Measurements from ENCODE around the gene ADAMTSL1.

DNA sequence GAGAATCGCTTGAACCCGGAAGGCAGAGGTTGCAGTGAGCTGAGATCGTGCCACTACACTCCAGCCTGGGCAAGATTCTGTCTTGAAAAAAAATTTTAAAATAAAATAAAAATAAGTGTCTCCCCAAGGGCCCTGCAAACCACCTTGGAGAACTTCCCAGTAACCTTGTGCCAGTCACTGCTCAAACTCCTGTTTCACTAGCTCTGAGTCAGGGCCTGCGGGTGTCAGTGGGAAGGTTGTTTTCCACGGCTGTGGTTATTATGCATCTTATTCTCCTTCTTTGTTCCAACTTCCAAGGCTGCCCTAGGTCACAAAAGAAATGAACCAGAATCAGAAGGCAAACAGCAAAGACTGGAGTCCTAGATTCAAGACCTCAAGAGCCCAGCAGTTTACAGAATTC lies 246.7 kb downstream of the ADAMTSL1 start:
- TF ChIP-seq, protein P1, sequence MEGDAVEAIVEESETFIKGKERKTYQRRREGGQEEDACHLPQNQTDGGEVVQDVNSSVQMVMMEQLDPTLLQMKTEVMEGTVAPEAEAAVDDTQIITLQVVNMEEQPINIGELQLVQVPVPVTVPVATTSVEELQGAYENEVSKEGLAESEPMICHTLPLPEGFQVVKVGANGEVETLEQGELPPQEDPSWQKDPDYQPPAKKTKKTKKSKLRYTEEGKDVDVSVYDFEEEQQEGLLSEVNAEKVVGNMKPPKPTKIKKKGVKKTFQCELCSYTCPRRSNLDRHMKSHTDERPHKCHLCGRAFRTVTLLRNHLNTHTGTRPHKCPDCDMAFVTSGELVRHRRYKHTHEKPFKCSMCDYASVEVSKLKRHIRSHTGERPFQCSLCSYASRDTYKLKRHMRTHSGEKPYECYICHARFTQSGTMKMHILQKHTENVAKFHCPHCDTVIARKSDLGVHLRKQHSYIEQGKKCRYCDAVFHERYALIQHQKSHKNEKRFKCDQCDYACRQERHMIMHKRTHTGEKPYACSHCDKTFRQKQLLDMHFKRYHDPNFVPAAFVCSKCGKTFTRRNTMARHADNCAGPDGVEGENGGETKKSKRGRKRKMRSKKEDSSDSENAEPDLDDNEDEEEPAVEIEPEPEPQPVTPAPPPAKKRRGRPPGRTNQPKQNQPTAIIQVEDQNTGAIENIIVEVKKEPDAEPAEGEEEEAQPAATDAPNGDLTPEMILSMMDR (IDR thresholded peaks at IDR 0.05; ENCODE audit: insufficient read depth, low read depth, low read length) = no peak
- TF ChIP-seq EZH2 (IDR thresholded peaks at IDR 0.05; ENCODE audit: insufficient read depth, low read length) = no peak

Data from astrocyte (in vitro differentiated cells and primary cell).